Ascending aorta (tissue), 2 donors: ENCODE data around the gene PCBD1. TPM values are rescaled to one million over a fixed set of nuclear protein-coding genes. Genes with fewer than 3 reads are reported as not detected.

ENCODE experiments used
- DNase-seq, 2 donors: peaks; one replicate each; pipeline ENCODE4 v3.0.0-alpha.2; 2019; ENCODE audit warnings: low spot score in 2 of 2
- H3K27ac ChIP-seq, 2 donors: fragments of 200-600 bp; sonication (generic); one replicate each; pipeline ENCODE4 v1.5.1; 2016 to 2017; ENCODE audit warnings: mild to moderate bottlenecking in 1 of 2
- H3K27me3 ChIP-seq: fragments of 200-600 bp; sonication (generic); one replicate; pipeline ENCODE4 v1.5.1; 2017
- H3K36me3 ChIP-seq, 2 donors: fragments of 200-600 bp; sonication (generic); one replicate each; pipeline ENCODE4 v1.5.1; 2016
- H3K4me1 ChIP-seq, 2 donors: fragments of 200-600 bp; sonication (generic); one replicate each; pipeline ENCODE4 v1.5.1; 2016 to 2017; ENCODE audit warnings: mild to moderate bottlenecking in 1 of 2
- H3K4me3 ChIP-seq, 2 donors: fragments of 200-600 bp; sonication (generic); one replicate each; pipeline ENCODE4 v1.5.1; 2016 to 2017; ENCODE audit warnings: mild to moderate bottlenecking in 1 of 2
- H3K9me3 ChIP-seq, 2 donors: fragments of 200-600 bp; sonication (generic); one replicate each; pipeline ENCODE4 v1.5.1; 2016
- intact Hi-C: fragments of 100-400 bp; cut with DNase I; formaldehyde crosslinking; loops from one replicate; pipeline ENCODE4 v1.15.1; 2023
- total RNA-seq: library from RNA; depleted of rRNA; stranded (reverse); fragments of >200 nt; gene quantifications from one replicate; pipeline ENCODE4 v1.1.0, GENCODE V29; 2016
- TF ChIP-seq, protein P1 (sequence below), 3 experiments: fragments of 200-600 bp in 2 of 3; fragments of 450-650 bp in 1 of 3; sonication (generic) in 2 of 3; IDR thresholded peaks; one replicate each; pipeline ENCODE4 v1.5.1; 2016 to 2019; ENCODE audit warnings: antibody characterized with exemption in 3 of 3, mild to moderate bottlenecking in 1 of 3, moderate library complexity in 1 of 3

The PCBD1 gene
- total RNA-seq, 1 donor from 2014 or later, result 45.8 TPM

- no peaks in the 10 kb centered on the region for H3K9me3 ChIP-seq
- H3K27ac ChIP-seq, result no peak overlapping the region
- DNase-seq, result no peak
- no peaks in the 10 kb centered on the region for H3K27me3 ChIP-seq
- no peaks in the 10 kb centered on the region for H3K36me3 ChIP-seq
- intact Hi-C loops, result loop anchor here (5.0 kb wide), 1 partner anchor 340 kb away; no protein-coding TSS in a partner anchor
- H3K4me1 ChIP-seq, result peaks cover 0 to 4% of the 10 kb centered on the region in 2 donors
- TF ChIP-seq, protein P1, sequence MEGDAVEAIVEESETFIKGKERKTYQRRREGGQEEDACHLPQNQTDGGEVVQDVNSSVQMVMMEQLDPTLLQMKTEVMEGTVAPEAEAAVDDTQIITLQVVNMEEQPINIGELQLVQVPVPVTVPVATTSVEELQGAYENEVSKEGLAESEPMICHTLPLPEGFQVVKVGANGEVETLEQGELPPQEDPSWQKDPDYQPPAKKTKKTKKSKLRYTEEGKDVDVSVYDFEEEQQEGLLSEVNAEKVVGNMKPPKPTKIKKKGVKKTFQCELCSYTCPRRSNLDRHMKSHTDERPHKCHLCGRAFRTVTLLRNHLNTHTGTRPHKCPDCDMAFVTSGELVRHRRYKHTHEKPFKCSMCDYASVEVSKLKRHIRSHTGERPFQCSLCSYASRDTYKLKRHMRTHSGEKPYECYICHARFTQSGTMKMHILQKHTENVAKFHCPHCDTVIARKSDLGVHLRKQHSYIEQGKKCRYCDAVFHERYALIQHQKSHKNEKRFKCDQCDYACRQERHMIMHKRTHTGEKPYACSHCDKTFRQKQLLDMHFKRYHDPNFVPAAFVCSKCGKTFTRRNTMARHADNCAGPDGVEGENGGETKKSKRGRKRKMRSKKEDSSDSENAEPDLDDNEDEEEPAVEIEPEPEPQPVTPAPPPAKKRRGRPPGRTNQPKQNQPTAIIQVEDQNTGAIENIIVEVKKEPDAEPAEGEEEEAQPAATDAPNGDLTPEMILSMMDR (IDR thresholded peaks at IDR 0.05), result no peak
- H3K4me3 ChIP-seq, result no peak overlapping the region
These were observed 39.0 kb upstream of the PCBD1 start for GRCh38 chr10:70927189-70927943.

DNA sequence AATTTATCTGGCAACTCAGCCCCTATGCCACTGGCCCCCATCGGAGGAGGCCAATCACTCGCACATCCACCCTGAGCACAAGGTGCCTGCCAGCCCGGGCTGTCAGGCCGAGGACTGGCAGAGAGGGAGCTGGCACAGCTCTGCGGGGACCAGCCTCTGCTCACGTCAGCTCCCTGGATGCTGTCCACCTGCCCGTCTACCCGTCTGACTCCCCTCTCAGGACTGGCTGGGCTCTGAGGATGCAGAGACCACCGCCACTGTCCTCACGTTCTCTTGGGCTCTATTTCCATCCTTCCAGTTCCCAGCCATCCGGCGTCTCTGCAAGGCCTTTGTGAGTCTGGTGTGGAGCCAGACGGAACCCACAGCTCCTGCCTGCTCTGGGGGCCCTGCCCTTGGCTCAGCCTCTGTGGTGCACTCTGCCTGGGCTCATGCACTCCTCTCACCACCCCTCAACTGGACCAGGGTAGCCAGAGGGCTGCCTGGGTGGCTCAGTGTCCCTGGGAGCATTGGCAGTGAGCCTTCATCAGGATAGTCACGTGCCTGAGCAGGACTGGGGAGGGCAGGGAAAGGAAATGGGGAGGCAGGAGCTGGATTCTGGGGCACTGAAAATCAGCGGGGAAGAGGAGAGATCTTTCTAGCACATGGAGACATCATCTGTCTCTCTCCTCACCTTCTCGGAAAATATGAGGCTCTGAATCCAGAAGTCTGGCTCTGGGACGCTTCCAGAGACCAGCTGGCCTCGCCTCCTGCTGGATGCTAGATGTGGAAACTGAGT is 38.0 kb upstream of the PCBD1 start:
- intact Hi-C loops, result loop anchor here (1.0 to 5.0 kb wide), 2 partner anchors 283 to 341 kb away; no protein-coding TSS in a partner anchor
- H3K9me3 ChIP-seq, result no peaks in the 10 kb centered on the region
- H3K27ac ChIP-seq, result no peak overlapping the region
- H3K4me3 ChIP-seq, result no peak overlapping the region
- H3K4me1 ChIP-seq, result peaks cover 0 to 4% of the 10 kb centered on the region in 2 donors
- H3K36me3 ChIP-seq, result no peaks in the 10 kb centered on the region
- H3K27me3 ChIP-seq, result no peaks in the 10 kb centered on the region
- no peak for DNase-seq
- TF ChIP-seq, protein P1 (IDR thresholded peaks at IDR 0.05), result no peak

DNA sequence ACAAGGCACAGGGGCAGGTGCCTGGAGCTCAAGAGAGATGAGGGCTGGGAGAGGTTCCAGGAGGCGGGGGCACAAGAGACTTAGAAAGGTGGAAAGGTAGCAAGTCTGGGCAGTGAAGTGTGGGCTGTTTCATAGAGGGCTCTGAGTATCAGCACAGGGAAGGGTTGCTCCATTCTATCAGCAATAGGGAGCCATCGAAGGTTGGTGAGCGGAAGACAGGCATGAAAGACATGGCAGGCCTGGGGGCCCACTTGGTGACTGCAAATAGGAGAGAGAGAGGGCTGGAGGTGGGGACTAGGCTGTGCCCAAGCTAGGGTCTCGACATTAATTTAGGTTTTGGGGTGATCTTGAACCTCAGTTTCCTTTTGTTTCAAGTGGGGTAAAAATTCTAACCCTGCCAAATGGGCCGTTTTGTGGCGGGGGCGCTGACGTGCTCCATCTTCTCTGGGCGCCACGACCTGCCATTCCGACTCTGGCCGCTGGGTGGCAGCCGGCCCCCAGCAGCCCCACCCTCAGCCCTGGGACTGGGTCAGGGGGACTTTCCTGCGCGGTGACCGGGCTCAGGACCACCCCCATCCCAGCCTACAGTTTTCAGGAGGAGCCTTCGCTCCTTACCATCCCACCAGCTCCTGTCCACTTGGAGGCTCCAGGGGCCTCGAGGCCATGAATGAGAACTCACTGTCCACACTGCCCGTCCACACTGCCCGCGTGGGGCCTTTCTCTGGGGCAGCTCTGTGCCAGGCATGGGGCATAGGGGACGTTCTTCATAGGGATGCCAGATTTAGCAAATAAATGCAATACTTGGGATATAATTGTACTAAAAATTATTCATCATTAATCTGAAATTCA is 37.2 kb upstream of the PCBD1 start:
- intact Hi-C loops, result loop anchor here (1.0 to 5.0 kb wide), 3 partner anchors 284 to 360 kb away; no protein-coding TSS in a partner anchor
- TF ChIP-seq, protein P1 (IDR thresholded peaks at IDR 0.05), result peak; percentile 90 to 98 (median 98)
- Histone ChIP-seq H3K4me1 (peaks cover 0 to 4% of the 10 kb centered on the region in 2 donors), H3K36me3 (no peaks in the 10 kb centered on the region), H3K4me3 (no peak overlapping the region), H3K9me3 (no peaks in the 10 kb centered on the region), H3K27ac (no peak overlapping the region), H3K27me3 (no peaks in the 10 kb centered on the region)
- DNase-seq, result peak in 1 of 2 donors; percentile 73

GRCh38 chr10:70923696-70924095 is 35.3 kb upstream of the PCBD1 start:
- no peaks in the 10 kb centered on the region for H3K27me3 ChIP-seq
- DNase-seq, result no peak
- no peaks in the 10 kb centered on the region for H3K36me3 ChIP-seq
- TF ChIP-seq, protein P1 (IDR thresholded peaks at IDR 0.05), result no peak
- no peak overlapping the region for H3K4me3 ChIP-seq
- H3K9me3 ChIP-seq, result no peaks in the 10 kb centered on the region
- intact Hi-C loops, result no loop called here
- peaks cover 0 to 4% of the 10 kb centered on the region in 2 donors for H3K4me1 ChIP-seq
- no peak overlapping the region for H3K27ac ChIP-seq

DNA sequence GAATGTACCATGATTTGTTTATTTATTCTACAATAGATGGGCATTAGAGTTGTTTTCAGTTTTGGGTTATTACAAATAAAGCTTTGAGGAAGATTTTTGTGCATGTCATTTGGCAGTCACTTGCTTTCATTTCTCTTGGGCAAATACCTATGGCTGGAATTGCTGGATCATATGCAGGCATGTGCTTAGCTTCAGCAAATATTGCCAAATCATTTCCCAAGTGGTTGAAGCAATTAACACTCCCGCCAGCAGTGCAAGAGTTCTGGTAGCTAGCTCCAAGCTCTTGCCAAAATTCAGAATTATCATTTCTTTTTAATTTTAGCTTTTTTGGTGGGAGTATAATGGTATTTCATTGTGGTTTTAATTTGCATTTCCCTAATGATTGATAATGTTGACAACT is 32.9 kb upstream of the PCBD1 start:
- Histone ChIP-seq H3K27me3 (no peaks in the 10 kb centered on the region), H3K9me3 (no peaks in the 10 kb centered on the region), H3K4me1 (peaks cover 0 to 2% of the 10 kb centered on the region in 2 donors), H3K4me3 (no peak overlapping the region), H3K36me3 (no peaks in the 10 kb centered on the region), H3K27ac (no peak overlapping the region)
- intact Hi-C loops, result no loop called here
- TF ChIP-seq, protein P1 (IDR thresholded peaks at IDR 0.05), result no peak
- no peak for DNase-seq
